ENCODE data around the gene RUBCNL.

The RUBCNL gene

GRCh38 chr13:46386392-46387063 lies 524 bp downstream of the RUBCNL start:
- DNase-seq (ENCODE audit: low read depth), result no peak
- no peak for TF ChIP-seq CTCF (conservative IDR thresholded peaks at IDR 0.05; ENCODE audit: low read depth, low read length)
- H3K4me3 ChIP-seq (ENCODE audit: low read depth, low read length), result peak overlapping the region; percentile 33

GRCh38 chr13:46385946-46386345 lies 1.1 kb downstream of the RUBCNL start:
- H3K4me3 ChIP-seq (ENCODE audit: low read depth, low read length), result no peak overlapping the region
- DNase-seq (ENCODE audit: low read depth), result no peak
- no peak for TF ChIP-seq CTCF (conservative IDR thresholded peaks at IDR 0.05; ENCODE audit: low read depth, low read length)

GRCh38 chr13:46383383-46383782 lies 3.7 kb downstream of the RUBCNL start:
- DNase-seq (ENCODE audit: low read depth), result no peak
- no peak overlapping the region for H3K4me3 ChIP-seq (ENCODE audit: low read depth, low read length)
- no peak for TF ChIP-seq CTCF (conservative IDR thresholded peaks at IDR 0.05; ENCODE audit: low read depth, low read length)

- TF ChIP-seq CTCF (conservative IDR thresholded peaks at IDR 0.05; ENCODE audit: low read depth, low read length), result no peak
- no peak overlapping the region for H3K4me3 ChIP-seq (ENCODE audit: low read depth, low read length)
- DNase-seq (ENCODE audit: low read depth), result no peak
These were observed 4.8 kb downstream of the RUBCNL start for GRCh38 chr13:46382224-46382623.

GRCh38 chr13:46380242-46380641 lies 6.8 kb downstream of the RUBCNL start:
- DNase-seq (ENCODE audit: low read depth), result no peak
- H3K4me3 ChIP-seq (ENCODE audit: low read depth, low read length), result no peak overlapping the region
- no peak for TF ChIP-seq CTCF (conservative IDR thresholded peaks at IDR 0.05; ENCODE audit: low read depth, low read length)

- no peak for DNase-seq (ENCODE audit: low read depth)
- no peak for TF ChIP-seq CTCF (conservative IDR thresholded peaks at IDR 0.05; ENCODE audit: low read depth, low read length)
These were observed 7.4 kb downstream of the RUBCNL start for GRCh38 chr13:46379611-46380010.

GRCh38 chr13:46378411-46378810 lies 8.6 kb downstream of the RUBCNL start:
- no peak overlapping the region for H3K4me3 ChIP-seq (ENCODE audit: low read depth, low read length)
- TF ChIP-seq CTCF (conservative IDR thresholded peaks at IDR 0.05; ENCODE audit: low read depth, low read length), result no peak

More at GRCh38 chr13:46379611-46380010, 7.4 kb downstream of the RUBCNL start:
- no peak overlapping the region for H3K4me3 ChIP-seq (ENCODE audit: low read depth, low read length)

More at GRCh38 chr13:46378411-46378810, 8.6 kb downstream of the RUBCNL start:
- DNase-seq (ENCODE audit: low read depth), result no peak

All from choroid plexus epithelial cell (primary cell).